K562 (cell line): ENCODE measurements around the gene FSIP2.

Experiments
- FOXK1 ChIP-seq: sonication (generic); formaldehyde crosslinking; IDR thresholded peaks from 2 replicates; pipeline ENCODE4 v1.8.0; 2022; ENCODE audit warnings: missing genetic modification reagents, mild to moderate bottlenecking, borderline replicate concordance
- MYC ChIP-seq, 2 experiments: fragments of 250-450 bp in 1 of 2; sonication (Bioruptor Pico) in 1 of 2; IDR thresholded peaks; 2 replicates each; pipeline versions ENCODE4 v1.5.1 to v1.6.1; 2012 to 2021; ENCODE audit warnings: low read depth in 2 of 2, borderline replicate concordance in 1 of 2, improper control_type of control experiment in 1 of 2, low read length in 1 of 2, mild to moderate bottlenecking in 1 of 2, moderate library complexity in 1 of 2
- ZNF140 ChIP-seq: fragments of 250-450 bp; sonication (Bioruptor Pico); IDR thresholded peaks from 2 replicates; pipeline ENCODE4 v1.8.0; 2021; ENCODE audit warnings: moderate library complexity, mild to moderate bottlenecking, inconsistent platforms

DNA sequence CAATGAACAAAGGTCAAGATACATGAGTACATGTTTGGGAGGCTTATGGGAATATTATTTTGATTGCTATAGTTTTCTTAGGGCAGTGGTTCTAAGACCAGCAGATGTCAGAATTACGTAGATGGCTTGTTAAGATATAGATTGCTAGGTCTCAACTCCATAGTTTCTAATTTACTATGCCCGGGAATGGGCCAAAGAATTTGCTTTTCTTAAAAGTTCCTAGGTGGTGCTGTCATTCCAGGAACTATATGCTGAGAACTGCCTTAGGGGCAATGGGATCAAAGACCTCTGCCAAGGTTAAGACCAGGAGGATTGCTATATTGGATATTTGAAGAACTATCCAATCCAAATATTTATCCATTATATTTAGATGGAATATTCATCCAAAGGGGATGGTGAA lies 141.8 kb downstream of the FSIP2 start:
- TF ChIP-seq ZNF140 (CRISPR knock-in tag) (no peak), MYC (IDR thresholded peaks at IDR 0.05; ENCODE audit: low read depth, low read length) (no peak), MYC (CRISPR knock-in tag; IDR thresholded peaks at IDR 0.05; ENCODE audit: borderline replicate concordance, low read depth) (no peak), FOXK1 (CRISPR knock-in tag) (no peak)
